BE2C (cell line): ENCODE data around the gene CTSD.

Experiments used
- DNase-seq: peaks from one replicate; pipeline ENCODE4 v3.0.0-alpha.2; 2020
- H3K27me3 ChIP-seq: fragments of 250-450 bp; sonication (Bioruptor Pico); 2 replicates; pipeline ENCODE4 v1.5.1; 2020; ENCODE audit warnings: mild to moderate bottlenecking
- H3K36me3 ChIP-seq: fragments of 250-450 bp; sonication (Bioruptor Pico); 2 replicates; pipeline ENCODE4 v1.5.1; 2020; ENCODE audit warnings: mild to moderate bottlenecking
- H3K4me1 ChIP-seq: fragments of 250-450 bp; sonication (Bioruptor Pico); 2 replicates; pipeline ENCODE4 v1.5.1; 2020
- H3K4me3 ChIP-seq: 2 replicates; pipeline ENCODE4 v1.5.1; 2011; ENCODE audit warnings: low read depth, low read length
- H3K9me3 ChIP-seq: fragments of 250-450 bp; sonication (Bioruptor Pico); 2 replicates; pipeline ENCODE4 v1.5.1; 2020
- CTCF ChIP-seq: IDR thresholded peaks from 2 replicates; pipeline ENCODE4 v1.5.1; 2012; ENCODE audit warnings: mild to moderate bottlenecking, low read depth, low read length

CTSD gene

GRCh38 chr11:1719781-1720180 lies 43.9 kb downstream of the CTSD start:
- no peak for TF ChIP-seq CTCF
- Histone ChIP-seq H3K36me3 (no peaks in the 10 kb centered on the region), H3K4me3 (no peak overlapping the region), H3K9me3 (no peaks in the 10 kb centered on the region), H3K4me1 (no peaks in the 10 kb centered on the region), H3K27me3 (peaks cover 25% of the 10 kb centered on the region)
- DNase-seq, result no peak

GRCh38 chr11:1718326-1718725 lies 45.4 kb downstream of the CTSD start:
- Histone ChIP-seq H3K36me3 (no peaks in the 10 kb centered on the region), H3K4me1 (no peaks in the 10 kb centered on the region), H3K9me3 (no peaks in the 10 kb centered on the region), H3K27me3 (peaks cover 17% of the 10 kb centered on the region), H3K4me3 (no peak overlapping the region)
- TF ChIP-seq CTCF, result no peak
- no peak for DNase-seq

GRCh38 chr11:1717745-1718144 lies 46.0 kb downstream of the CTSD start:
- no peaks in the 10 kb centered on the region for H3K36me3 ChIP-seq
- H3K27me3 ChIP-seq, result peaks cover 12% of the 10 kb centered on the region
- no peak overlapping the region for H3K4me3 ChIP-seq
- no peaks in the 10 kb centered on the region for H3K4me1 ChIP-seq
- H3K9me3 ChIP-seq, result no peaks in the 10 kb centered on the region
- no peak for TF ChIP-seq CTCF
- no peak for DNase-seq

GRCh38 chr11:1714908-1715885 lies 48.5 kb downstream of the CTSD start:
- Histone ChIP-seq H3K4me3 (no peak overlapping the region), H3K9me3 (no peaks in the 10 kb centered on the region), H3K36me3 (no peaks in the 10 kb centered on the region), H3K27me3 (peaks cover 14% of the 10 kb centered on the region), H3K4me1 (no peaks in the 10 kb centered on the region)
- no peak for TF ChIP-seq CTCF
- DNase-seq, result no peak

- no peak for DNase-seq
- Histone ChIP-seq H3K27me3 (peaks cover 10% of the 10 kb centered on the region; the same call in 1 of the 2 replicates), H3K9me3 (no peaks in the 10 kb centered on the region), H3K4me3 (no peak overlapping the region), H3K36me3 (no peaks in the 10 kb centered on the region), H3K4me1 (no peaks in the 10 kb centered on the region)
- TF ChIP-seq CTCF, result no peak
Observed at GRCh38 chr11:1708716-1709115, 55.0 kb downstream of the CTSD start.

- Histone ChIP-seq H3K4me3 (no peak overlapping the region), H3K36me3 (no peaks in the 10 kb centered on the region), H3K4me1 (no peaks in the 10 kb centered on the region), H3K27me3 (peaks cover 10% of the 10 kb centered on the region; the same call in 1 of the 2 replicates), H3K9me3 (no peaks in the 10 kb centered on the region)
- TF ChIP-seq CTCF, result no peak
- no peak for DNase-seq
Observed at GRCh38 chr11:1707751-1708150, 56.0 kb downstream of the CTSD start.
